ENCODE measurements around the gene PHYHD1. TPM values are rescaled to one million over a fixed set of nuclear protein-coding genes. Genes with fewer than 3 reads are reported as not detected.
A peak's percentile ranks its signal among the peaks of the same experiment; 100 is the strongest.

The PHYHD1 gene
- polyA plus RNA-seq (2013, experiment 1 of 2): 24.3 TPM
- polyA plus RNA-seq (2013, experiment 2 of 2): 25.0 TPM

DNA sequence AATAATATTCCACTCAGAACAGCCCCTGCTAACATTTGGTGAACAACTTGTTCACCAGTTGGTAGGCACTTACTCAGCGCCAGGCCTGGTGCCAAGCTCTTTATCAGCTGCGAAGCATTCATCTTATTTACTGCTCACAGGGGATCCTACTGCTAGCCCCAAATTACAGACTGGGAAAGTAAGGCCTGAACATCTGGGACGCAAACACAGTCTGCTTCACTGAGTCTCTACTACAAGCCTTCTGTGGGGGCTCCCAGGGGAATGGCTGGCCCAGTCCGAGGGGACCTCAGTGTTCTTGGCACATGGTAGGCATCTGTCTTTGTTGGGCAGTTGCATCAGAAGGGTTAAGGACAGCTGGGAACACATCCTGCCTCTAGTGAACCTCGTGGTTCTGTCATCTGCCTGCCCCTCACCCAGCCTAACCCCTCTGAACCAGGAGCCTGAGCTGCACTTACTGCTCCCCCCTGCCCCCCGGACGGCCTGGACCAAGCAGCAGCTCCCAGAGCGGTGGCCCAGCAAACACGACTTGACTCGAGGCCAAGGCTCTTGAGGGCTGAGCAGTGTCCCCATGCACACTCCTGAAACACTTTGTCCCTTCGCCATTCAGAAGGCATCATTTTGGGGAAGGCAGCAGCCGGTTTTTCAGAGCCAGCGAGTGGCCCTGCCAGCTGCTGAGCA, at the start of gene PHYHD1:
Gene PHYHD1, plus strand, starts transcription at position 602 of the 678 bp plus-strand sequence. CDS start 1,342 bp downstream, outside the sequence.
- peak within 1 kb of the TSS; percentile 57 for H2BK15ac ChIP-seq (ENCODE audit: low read depth, poor library complexity, severe bottlenecking)
- H3K18ac ChIP-seq (ENCODE audit: low read depth in 1 of 2, low read length in 2 of 2): peak within 1 kb of the TSS; percentile 40 to 77
- no peak within 1 kb of the TSS for H2AFZ ChIP-seq (ENCODE audit: low read depth, low read length)
- peaks cover 23% of the 10 kb centered on the region for H3K79me1 ChIP-seq (replicated peaks; ENCODE audit: low read length, poor library complexity, severe bottlenecking)
- no peaks in the 10 kb centered on the region for H3K9me3 ChIP-seq (ENCODE audit: control insufficient read depth, low read length)
- peak within 1 kb of the TSS; percentile 99 for H2BK120ac ChIP-seq (ENCODE audit: low read depth, low read length)
- H2BK12ac ChIP-seq (ENCODE audit: low read length in 2 of 2): peak within 1 kb of the TSS; percentile 50 to 92
- peak within 1 kb of the TSS; percentile 97 for H4K8ac ChIP-seq (ENCODE audit: low read length)
- peak within 1 kb of the TSS; percentile 88 for H3K9ac ChIP-seq (ENCODE audit: low read length)
- H3K4me2 ChIP-seq (ENCODE audit: low read length, poor library complexity, severe bottlenecking): no peak within 1 kb of the TSS
- H2BK5ac ChIP-seq (ENCODE audit: low read depth, low read length, poor library complexity, severe bottlenecking): no peak within 1 kb of the TSS
- peaks cover 15 to 41% of the 10 kb centered on the region in 2 experiments for H3K36me3 ChIP-seq (ENCODE audit: control insufficient read depth in 1 of 2, insufficient read depth in 2 of 2, low read depth in 1 of 2, low read length in 2 of 2)
- peak within 1 kb of the TSS in 1 of 2 experiments; percentile 78 for H3K4me3 ChIP-seq (ENCODE audit: insufficient read depth in 1 of 2, low read depth in 1 of 2, low read length in 2 of 2)
- peak; percentile 29 for DNase-seq
- H2AK5ac ChIP-seq (ENCODE audit: low read length, severe bottlenecking): peak within 1 kb of the TSS; percentile 17
- H3K14ac ChIP-seq (ENCODE audit: low read length in 2 of 2): no peak within 1 kb of the TSS
- peak within 1 kb of the TSS; percentile 73 for H4K91ac ChIP-seq (ENCODE audit: low read length)
- H3K4ac ChIP-seq (ENCODE audit: low read depth in 1 of 2, low read length in 2 of 2): peak within 1 kb of the TSS; percentile 42 to 80
- no peak within 1 kb of the TSS for H3K23ac ChIP-seq (ENCODE audit: low read length in 2 of 2)
- H3K4me1 ChIP-seq (ENCODE audit: control insufficient read depth, insufficient read depth, low read depth, low read length): peaks cover 25% of the 10 kb centered on the region
- no peaks in the 10 kb centered on the region for H3K27me3 ChIP-seq (ENCODE audit: control insufficient read depth in 1 of 2, insufficient read depth in 1 of 2, low read length in 2 of 2)
- WGBS: 66% methylated on average over 13 of the region's 13 CpGs
- peak within 1 kb of the TSS; percentile 33 for H3K27ac ChIP-seq (ENCODE audit: low read length, poor library complexity, severe bottlenecking)

DNA sequence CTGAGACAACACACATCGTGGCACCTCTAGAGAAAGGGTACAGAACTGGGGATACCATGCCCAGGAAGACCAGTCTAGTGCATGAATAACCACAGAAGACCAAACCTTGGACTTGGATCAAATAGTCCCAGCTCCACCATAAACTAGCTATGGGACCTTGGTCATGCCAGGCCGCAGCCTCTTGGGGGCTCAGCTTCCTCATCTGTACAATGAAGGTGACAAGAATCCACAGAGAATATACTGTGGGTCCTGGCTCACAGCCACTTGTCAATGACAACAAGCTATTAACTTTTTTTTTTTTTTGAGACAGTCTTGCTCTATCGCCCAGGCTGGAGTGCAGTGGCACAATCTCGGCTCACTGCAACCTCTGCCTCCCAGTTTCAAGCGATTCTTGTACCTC, 42.9 kb upstream of the PHYHD1 start:
- peaks cover 9% of the 10 kb centered on the region for H3K4me1 ChIP-seq (ENCODE audit: control insufficient read depth, insufficient read depth, low read depth, low read length)
- H3K27me3 ChIP-seq (ENCODE audit: control insufficient read depth in 1 of 2, insufficient read depth in 1 of 2, low read length in 2 of 2): no peaks in the 10 kb centered on the region
- H2BK5ac ChIP-seq (ENCODE audit: low read depth, low read length, poor library complexity, severe bottlenecking): no peak overlapping the region
- H4K8ac ChIP-seq (ENCODE audit: low read length): no peak overlapping the region
- H4K91ac ChIP-seq (ENCODE audit: low read length): no peak overlapping the region
- no peak overlapping the region for H3K4me2 ChIP-seq (ENCODE audit: low read length, poor library complexity, severe bottlenecking)
- H2BK120ac ChIP-seq (ENCODE audit: low read depth, low read length): no peak overlapping the region
- H3K18ac ChIP-seq (ENCODE audit: low read depth in 1 of 2, low read length in 2 of 2): no peak overlapping the region
- H3K36me3 ChIP-seq (ENCODE audit: control insufficient read depth in 1 of 2, insufficient read depth in 2 of 2, low read depth in 1 of 2, low read length in 2 of 2): no peaks in the 10 kb centered on the region
- WGBS: 98% methylated on average over 5 of the region's 5 CpGs
- H3K4me3 ChIP-seq (ENCODE audit: insufficient read depth in 1 of 2, low read depth in 1 of 2, low read length in 2 of 2): no peak overlapping the region
- H2BK12ac ChIP-seq (ENCODE audit: low read length in 2 of 2): no peak overlapping the region
- no peak for DNase-seq
- H3K23ac ChIP-seq (ENCODE audit: low read length in 2 of 2): no peak overlapping the region
- H3K9me3 ChIP-seq (ENCODE audit: control insufficient read depth, low read length): no peaks in the 10 kb centered on the region
- H3K14ac ChIP-seq (ENCODE audit: low read length in 2 of 2): no peak overlapping the region
- no peak overlapping the region for H2AFZ ChIP-seq (ENCODE audit: low read depth, low read length)
- H3K9ac ChIP-seq (ENCODE audit: low read length): no peak overlapping the region
- H2AK5ac ChIP-seq (ENCODE audit: low read length, severe bottlenecking): no peak overlapping the region
- H3K4ac ChIP-seq (ENCODE audit: low read depth in 1 of 2, low read length in 2 of 2): no peak overlapping the region
- no peak overlapping the region for H3K27ac ChIP-seq (ENCODE audit: low read length, poor library complexity, severe bottlenecking)
- H3K79me1 ChIP-seq (replicated peaks; ENCODE audit: low read length, poor library complexity, severe bottlenecking): peaks cover 22% of the 10 kb centered on the region
- no peak overlapping the region for H2BK15ac ChIP-seq (ENCODE audit: low read depth, poor library complexity, severe bottlenecking)

DNA sequence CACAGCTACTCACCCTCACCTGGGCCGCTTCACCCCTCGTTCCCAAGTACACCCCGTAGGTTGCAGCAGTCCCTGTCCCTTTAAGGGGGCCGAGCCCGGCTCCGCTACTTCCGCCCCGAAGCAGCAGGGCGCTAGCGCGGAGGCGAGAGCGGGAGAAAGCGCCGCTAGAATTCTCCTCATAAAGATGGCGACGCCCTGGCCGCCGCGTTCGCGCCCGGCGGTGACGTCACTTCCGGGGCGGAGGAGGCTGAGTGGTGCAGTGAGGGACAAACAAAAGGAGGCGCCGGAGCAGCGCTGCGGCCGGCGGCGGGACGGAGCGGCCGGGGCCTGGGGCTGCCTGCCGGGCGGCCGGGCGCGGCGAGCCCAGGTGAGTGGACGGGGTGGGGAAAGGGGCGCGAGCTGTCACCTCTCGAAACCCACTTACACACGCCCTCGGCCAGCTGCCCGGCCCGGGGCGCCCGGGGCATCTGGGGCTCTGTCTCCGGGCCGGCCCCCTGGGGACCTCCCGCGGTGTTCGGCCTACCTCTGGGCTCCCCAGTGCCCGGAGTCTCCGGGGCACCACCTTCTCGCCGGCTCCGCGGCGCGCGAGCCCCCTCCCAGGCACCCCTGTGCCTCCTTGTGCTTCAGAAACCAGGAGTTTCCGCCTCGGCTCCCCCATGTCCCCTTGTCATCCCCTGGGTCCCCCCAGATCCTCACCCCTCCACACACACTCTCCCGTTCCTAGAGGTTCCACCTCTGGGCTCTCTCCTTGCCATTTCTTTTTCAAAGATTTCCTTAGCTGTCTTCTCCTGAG, 38.7 kb upstream of the PHYHD1 start, which contains the start of the genes KYAT1 and LRRC8A:
Gene KYAT1, minus strand, starts transcription at position 67 of the 793 bp plus-strand sequence. CDS start 36,545 bp downstream, outside the sequence.
Gene LRRC8A, plus strand, starts transcription at position 250 of the 793 bp plus-strand sequence. CDS start 25,032 bp downstream, outside the sequence.
- peak within 1 kb of the TSS; percentile 29 for H2AK5ac ChIP-seq (ENCODE audit: low read length, severe bottlenecking)
- peak within 1 kb of the TSS; percentile 92 for H2BK5ac ChIP-seq (ENCODE audit: low read depth, low read length, poor library complexity, severe bottlenecking)
- peak; percentile 96 for DNase-seq
- peak within 1 kb of the TSS; percentile 81 to 89 for H3K18ac ChIP-seq (ENCODE audit: low read depth in 1 of 2, low read length in 2 of 2)
- peak within 1 kb of the TSS; percentile 73 for H2BK15ac ChIP-seq (ENCODE audit: low read depth, poor library complexity, severe bottlenecking)
- peak within 1 kb of the TSS; percentile 83 to 97 for H3K4me3 ChIP-seq (ENCODE audit: insufficient read depth in 1 of 2, low read depth in 1 of 2, low read length in 2 of 2)
- H3K27ac ChIP-seq (ENCODE audit: low read length, poor library complexity, severe bottlenecking): peak within 1 kb of the TSS; percentile 62
- peaks cover 19 to 25% of the 10 kb centered on the region in 2 experiments for H3K36me3 ChIP-seq (ENCODE audit: control insufficient read depth in 1 of 2, insufficient read depth in 2 of 2, low read depth in 1 of 2, low read length in 2 of 2)
- H3K4me1 ChIP-seq (ENCODE audit: control insufficient read depth, insufficient read depth, low read depth, low read length): peaks cover 19% of the 10 kb centered on the region
- H3K9me3 ChIP-seq (ENCODE audit: control insufficient read depth, low read length): no peaks in the 10 kb centered on the region
- H4K8ac ChIP-seq (ENCODE audit: low read length): peak within 1 kb of the TSS; percentile 92
- H3K4ac ChIP-seq (ENCODE audit: low read depth in 1 of 2, low read length in 2 of 2): peak within 1 kb of the TSS; percentile 79 to 85
- H3K27me3 ChIP-seq (ENCODE audit: control insufficient read depth in 1 of 2, insufficient read depth in 1 of 2, low read length in 2 of 2): no peaks in the 10 kb centered on the region
- H3K9ac ChIP-seq (ENCODE audit: low read length): peak within 1 kb of the TSS; percentile 92
- H2BK120ac ChIP-seq (ENCODE audit: low read depth, low read length): peak within 1 kb of the TSS; percentile 62
- WGBS: under 1% methylated on average over 49 of the region's 70 CpGs
- peak within 1 kb of the TSS; percentile 64 to 67 for H2BK12ac ChIP-seq (ENCODE audit: low read length in 2 of 2)
- peak within 1 kb of the TSS; percentile 86 for H2AFZ ChIP-seq (ENCODE audit: low read depth, low read length)
- H4K91ac ChIP-seq (ENCODE audit: low read length): peak within 1 kb of the TSS; percentile 57
- H3K79me1 ChIP-seq (replicated peaks; ENCODE audit: low read length, poor library complexity, severe bottlenecking): peaks cover 29% of the 10 kb centered on the region
- H3K14ac ChIP-seq (ENCODE audit: low read length in 2 of 2): peak within 1 kb of the TSS in 1 of 2 experiments; percentile 94
- peak within 1 kb of the TSS in 1 of 2 experiments; percentile 79 for H3K23ac ChIP-seq (ENCODE audit: low read length in 2 of 2)
- H3K4me2 ChIP-seq (ENCODE audit: low read length, poor library complexity, severe bottlenecking): peak within 1 kb of the TSS; percentile 90

Measured in mesenchymal stem cell (in vitro differentiated cells and primary cell).